Activated T-helper 17 cell treated with anti-CD3 and anti-CD28 coated beads, Interleukin-2, amount 50 U/mL, for 72 hours (primary cell): ENCODE data around the gene SRRT. TPM values are rescaled to one million over a fixed set of nuclear protein-coding genes. Genes with fewer than 3 reads are reported as not detected.

Source experiments
- ATAC-seq: fragments of 150-1000 bp; cut with Tn5 transposase; replicated peaks from 2 replicates; pipeline ENCODE4 v1.10.0; 2021; ENCODE audit warnings: mild to moderate bottlenecking, moderate library complexity
- H3K27ac Mint-ChIP-seq: one replicate; pipeline ENCODE4 v1.8.0; 2022; ENCODE audit warnings: mixed read lengths
- H3K27me3 Mint-ChIP-seq: one replicate; pipeline ENCODE4 v1.8.0; 2022; ENCODE audit warnings: mixed read lengths
- H3K36me3 Mint-ChIP-seq: one replicate; pipeline ENCODE4 v1.8.0; 2022; ENCODE audit warnings: low read depth, mild to moderate bottlenecking, mixed read lengths
- H3K4me1 Mint-ChIP-seq: one replicate; pipeline ENCODE4 v1.8.0; 2022; ENCODE audit warnings: mixed read lengths
- H3K4me3 Mint-ChIP-seq: one replicate; pipeline ENCODE4 v1.8.0; 2022; ENCODE audit warnings: mild to moderate bottlenecking, mixed read lengths
- H3K9me3 Mint-ChIP-seq: one replicate; pipeline ENCODE4 v1.8.0; 2022; ENCODE audit warnings: mixed read lengths
- total RNA-seq, 2 donors: library from RNA; stranded (reverse); gene quantifications; one replicate each; pipeline ENCODE4 v1.2.3, GENCODE V29; 2022

The SRRT gene
- total RNA-seq, 2 donors from 2014 or later = 208 to 255 TPM

DNA sequence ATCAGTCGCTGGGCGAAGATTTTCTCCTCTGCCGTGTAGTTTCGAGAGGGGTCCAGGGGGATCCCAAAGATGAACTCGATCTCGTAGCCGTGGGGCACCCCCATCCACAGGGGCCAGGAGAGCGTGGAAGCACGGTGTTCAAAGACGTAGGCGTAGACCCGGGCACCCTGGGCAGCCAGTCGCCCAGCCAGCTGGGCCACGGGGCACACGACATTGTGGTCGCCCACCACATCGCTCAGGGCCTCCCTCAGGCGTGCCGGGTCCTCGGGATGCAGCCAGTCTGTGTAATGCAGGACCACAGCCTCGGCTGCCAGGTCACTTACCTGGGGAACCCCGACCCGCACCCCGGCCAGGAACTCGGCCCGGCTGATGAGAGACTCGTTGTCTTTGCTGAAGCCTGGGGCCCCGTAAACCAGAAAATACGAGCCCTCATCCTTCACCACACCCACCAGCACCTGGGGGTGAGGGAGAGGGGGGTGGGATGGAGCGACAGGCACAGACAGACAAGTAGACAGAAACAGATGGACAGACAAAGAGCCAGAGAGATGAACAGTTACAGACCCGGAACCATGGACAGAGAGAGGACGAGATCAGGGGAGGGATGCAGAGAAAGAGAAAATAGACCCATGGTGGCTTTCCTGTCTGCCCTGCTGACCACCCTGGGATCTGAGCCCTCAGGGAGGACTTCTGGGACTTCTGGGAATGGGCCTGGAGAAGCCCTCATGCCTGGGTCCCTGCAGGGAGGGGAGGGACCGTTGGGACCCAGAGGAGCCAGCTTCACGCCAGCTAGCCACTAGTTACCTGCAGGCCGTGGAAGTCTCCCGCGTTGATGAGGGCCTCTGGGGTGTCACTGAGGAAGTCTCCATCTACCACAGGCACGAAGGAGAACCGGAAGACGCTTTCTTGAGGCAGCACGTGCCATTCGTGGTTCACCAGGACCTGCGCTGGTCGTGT lies 17.7 kb downstream of the SRRT start:
- H3K4me3 Mint-ChIP-seq = no peak overlapping the region
- H3K27ac Mint-ChIP-seq = no peak overlapping the region
- peaks cover 22% of the 10 kb centered on the region for H3K4me1 Mint-ChIP-seq
- H3K27me3 Mint-ChIP-seq = peaks cover 18% of the 10 kb centered on the region
- ATAC-seq = no peak
- H3K36me3 Mint-ChIP-seq = peaks cover 18% of the 10 kb centered on the region
- no peaks in the 10 kb centered on the region for H3K9me3 Mint-ChIP-seq

DNA sequence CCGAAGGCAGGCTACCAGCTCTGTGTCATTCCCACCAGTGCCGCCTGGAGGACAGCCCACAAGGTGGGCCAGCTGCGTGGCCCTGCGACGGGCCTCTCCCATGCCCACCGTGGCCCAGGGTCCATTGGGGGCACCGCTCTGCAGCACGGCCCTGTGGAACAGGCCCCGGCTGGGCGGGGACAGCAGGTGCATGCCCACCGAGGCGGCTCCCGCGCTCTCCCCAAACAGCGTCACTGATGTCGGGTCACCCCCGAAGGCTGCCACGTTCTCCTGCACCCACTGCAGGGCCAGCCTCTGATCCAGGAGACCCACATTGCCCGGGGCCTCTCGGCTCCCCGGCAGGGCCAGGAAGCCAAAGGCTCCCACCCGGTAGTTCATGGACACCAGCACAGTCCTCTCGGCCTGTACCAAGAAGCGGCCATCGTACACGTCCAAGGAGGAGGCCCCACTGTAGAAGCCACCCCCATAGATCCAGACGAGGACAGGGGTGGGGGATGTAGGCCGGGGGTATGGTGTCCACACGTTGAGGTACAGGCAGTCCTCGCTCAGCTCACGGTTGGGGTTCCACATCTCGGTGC lies 18.5 kb downstream of the SRRT start:
- H3K4me1 Mint-ChIP-seq = peaks cover 15% of the 10 kb centered on the region

DNA sequence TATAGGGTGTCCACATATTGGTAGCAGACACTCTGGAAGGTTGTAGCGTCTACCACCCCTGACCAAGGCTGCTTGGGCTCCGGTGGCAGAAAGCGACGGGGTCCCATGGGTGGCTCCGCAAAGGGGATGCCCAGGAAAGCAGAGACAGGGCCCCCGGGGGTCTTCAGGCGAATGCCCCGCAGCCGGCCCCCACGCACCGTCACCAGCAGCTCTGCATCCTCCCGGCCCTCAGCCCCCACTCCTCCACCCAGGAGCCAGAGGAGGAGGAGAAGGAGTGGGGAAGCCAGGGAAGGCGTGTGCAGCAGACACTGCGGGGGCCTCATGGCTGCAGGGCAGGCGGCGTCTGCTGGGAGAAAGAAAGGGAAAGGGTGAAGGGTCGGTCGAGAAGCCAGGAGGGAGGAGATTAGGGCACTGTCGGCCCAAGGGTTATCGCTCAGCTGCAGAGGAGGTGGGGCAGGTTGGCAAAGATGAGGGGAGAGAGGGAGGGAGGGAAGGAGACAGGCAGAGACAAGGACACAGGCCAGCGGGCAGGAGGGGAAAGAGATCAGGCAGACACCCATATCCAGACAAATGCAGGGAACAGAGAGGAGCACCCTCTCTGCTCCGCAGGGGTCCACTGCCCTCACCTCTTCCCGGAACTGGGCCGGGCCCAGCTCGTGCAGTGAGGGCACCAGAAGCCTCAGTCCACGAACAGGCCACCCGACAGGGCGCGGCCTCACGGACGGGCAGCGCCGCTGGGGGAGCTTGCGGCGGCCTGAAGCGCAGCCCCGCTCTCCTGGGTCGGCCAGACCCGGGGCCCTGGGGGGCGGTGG lies 19.2 kb downstream of the SRRT start:
- peaks cover 25% of the 10 kb centered on the region for H3K27me3 Mint-ChIP-seq
- H3K4me3 Mint-ChIP-seq = peak overlapping the region; percentile 33
- peaks cover 6% of the 10 kb centered on the region for H3K36me3 Mint-ChIP-seq
- ATAC-seq = no peak
- H3K27ac Mint-ChIP-seq = no peak overlapping the region
- peaks cover 12% of the 10 kb centered on the region for H3K4me1 Mint-ChIP-seq
- no peaks in the 10 kb centered on the region for H3K9me3 Mint-ChIP-seq

More for the DNA sequence above, 18.5 kb downstream of the SRRT start:
- ATAC-seq = no peak
- H3K27ac Mint-ChIP-seq = no peak overlapping the region
- peaks cover 11% of the 10 kb centered on the region for H3K36me3 Mint-ChIP-seq
- H3K4me3 Mint-ChIP-seq = peak overlapping the region; percentile 33
- no peaks in the 10 kb centered on the region for H3K9me3 Mint-ChIP-seq
- H3K27me3 Mint-ChIP-seq = peaks cover 24% of the 10 kb centered on the region

DNA sequence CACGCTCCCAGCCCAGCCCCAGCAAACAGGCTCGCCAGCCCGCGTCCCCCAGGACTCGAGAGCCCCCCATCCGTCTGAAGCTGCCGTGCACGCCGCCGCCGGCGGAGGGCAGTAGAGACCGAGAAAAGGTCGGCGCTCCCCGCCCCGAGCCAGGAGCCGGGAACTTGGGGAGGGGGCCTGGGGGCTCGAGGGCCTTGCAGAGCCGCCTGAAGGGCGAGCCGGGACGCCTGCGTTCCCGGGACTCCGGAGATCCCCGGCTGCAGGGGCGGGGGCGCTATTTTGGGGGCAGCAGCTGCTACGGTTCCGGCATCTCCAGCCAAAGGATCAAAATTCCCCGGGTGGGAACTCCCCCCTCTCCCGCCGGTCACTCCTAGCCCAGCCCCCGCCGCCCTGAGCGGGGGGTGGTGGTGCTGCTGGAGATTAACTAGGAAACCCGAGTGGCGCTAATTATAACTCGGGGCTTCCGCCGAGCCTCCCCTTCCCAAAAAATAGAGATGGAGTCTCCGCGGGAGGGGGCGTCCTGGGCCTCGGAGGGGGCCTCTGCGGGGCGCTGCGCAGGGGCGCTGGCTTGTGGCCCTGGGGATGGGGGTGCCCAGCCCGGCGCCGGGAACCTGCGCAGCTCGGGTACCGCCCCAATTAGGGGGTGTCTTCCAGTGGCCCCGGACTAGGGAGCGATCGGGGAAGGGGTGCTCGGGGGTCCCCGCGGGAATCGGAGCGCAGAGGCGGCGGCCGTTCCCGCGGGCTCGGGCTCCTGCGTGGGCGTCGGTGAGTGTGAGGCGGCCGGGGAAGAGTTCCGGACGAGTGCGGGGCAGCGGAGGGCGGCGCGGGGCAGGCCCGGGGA lies 20.2 kb downstream of the SRRT start:
- H3K27ac Mint-ChIP-seq = no peak overlapping the region

DNA sequence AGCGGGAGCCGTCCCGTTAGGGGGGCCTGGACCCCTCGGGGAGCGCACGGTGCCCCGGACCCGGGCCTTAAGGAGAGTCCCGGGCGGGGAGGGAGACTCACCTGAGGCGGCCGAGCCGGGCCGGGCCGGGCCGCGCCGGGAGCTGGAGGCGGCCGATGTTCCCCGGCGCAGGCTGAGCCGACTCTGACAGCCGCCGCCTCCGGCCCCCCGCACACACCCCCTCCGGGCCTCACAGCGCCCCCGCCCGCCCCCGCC lies 20.7 kb downstream of the SRRT start, which contains the start of gene ACHE:
Gene ACHE, minus strand, starts transcription at position 188 of the 255 bp plus-strand sequence. CDS start 1,656 bp downstream, outside the sequence.
- H3K4me1 Mint-ChIP-seq = peaks cover 6% of the 10 kb centered on the region
- no peaks in the 10 kb centered on the region for H3K9me3 Mint-ChIP-seq
- H3K27ac Mint-ChIP-seq = no peak within 1 kb of the TSS
- peaks cover 25% of the 10 kb centered on the region for H3K27me3 Mint-ChIP-seq
- H3K36me3 Mint-ChIP-seq = peaks cover 6% of the 10 kb centered on the region
- no peak for ATAC-seq
- peak within 1 kb of the TSS; percentile 78 for H3K4me3 Mint-ChIP-seq

More for the DNA sequence above, 20.2 kb downstream of the SRRT start:
- H3K9me3 Mint-ChIP-seq = no peaks in the 10 kb centered on the region
- peaks cover 25% of the 10 kb centered on the region for H3K27me3 Mint-ChIP-seq
- ATAC-seq = no peak
- H3K36me3 Mint-ChIP-seq = peaks cover 6% of the 10 kb centered on the region
- H3K4me3 Mint-ChIP-seq = no peak overlapping the region
- peaks cover 11% of the 10 kb centered on the region for H3K4me1 Mint-ChIP-seq

DNA sequence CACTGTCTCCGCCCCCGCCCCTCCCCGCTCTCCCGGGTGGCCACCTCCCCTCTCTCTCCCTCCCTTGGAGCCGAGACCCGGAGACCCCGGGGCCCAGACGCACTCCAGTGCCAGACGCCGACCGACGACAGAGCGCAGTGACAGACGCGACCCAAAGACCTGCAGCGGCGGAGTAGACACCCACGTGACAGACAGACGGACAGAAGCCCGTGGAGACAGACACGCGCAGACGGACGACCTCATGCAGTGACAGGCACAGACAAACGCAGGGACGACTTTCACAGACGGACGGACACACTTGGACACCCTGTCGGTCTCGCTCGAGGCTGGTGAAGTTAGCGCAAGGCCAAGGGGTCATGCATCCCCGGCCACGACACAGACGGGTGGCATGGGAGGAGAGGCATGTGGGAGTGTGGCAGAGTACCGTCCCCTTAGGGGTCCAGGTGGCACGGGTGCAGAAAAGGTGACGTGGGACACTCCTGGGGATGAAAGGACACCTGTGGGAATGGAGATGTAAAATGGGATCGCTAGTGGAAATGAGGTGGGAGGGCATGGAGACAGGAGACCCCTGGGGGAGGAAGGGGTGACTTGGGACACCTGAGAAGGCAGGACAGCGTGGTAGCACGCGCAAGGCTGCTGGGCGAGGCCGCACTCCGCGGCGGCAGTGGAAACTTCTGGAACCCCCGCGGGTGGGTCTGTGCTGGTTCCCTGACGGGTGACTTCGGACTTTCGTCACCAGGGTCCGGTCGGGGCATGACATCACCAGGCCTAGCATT lies 21.2 kb downstream of the SRRT start:
- H3K36me3 Mint-ChIP-seq = peaks cover 6% of the 10 kb centered on the region
- peaks cover 5% of the 10 kb centered on the region for H3K4me1 Mint-ChIP-seq
- peak overlapping the region; percentile 78 for H3K4me3 Mint-ChIP-seq
- H3K27me3 Mint-ChIP-seq = peaks cover 30% of the 10 kb centered on the region
- peak; percentile 28 for ATAC-seq
- no peak overlapping the region for H3K27ac Mint-ChIP-seq
- no peaks in the 10 kb centered on the region for H3K9me3 Mint-ChIP-seq

DNA sequence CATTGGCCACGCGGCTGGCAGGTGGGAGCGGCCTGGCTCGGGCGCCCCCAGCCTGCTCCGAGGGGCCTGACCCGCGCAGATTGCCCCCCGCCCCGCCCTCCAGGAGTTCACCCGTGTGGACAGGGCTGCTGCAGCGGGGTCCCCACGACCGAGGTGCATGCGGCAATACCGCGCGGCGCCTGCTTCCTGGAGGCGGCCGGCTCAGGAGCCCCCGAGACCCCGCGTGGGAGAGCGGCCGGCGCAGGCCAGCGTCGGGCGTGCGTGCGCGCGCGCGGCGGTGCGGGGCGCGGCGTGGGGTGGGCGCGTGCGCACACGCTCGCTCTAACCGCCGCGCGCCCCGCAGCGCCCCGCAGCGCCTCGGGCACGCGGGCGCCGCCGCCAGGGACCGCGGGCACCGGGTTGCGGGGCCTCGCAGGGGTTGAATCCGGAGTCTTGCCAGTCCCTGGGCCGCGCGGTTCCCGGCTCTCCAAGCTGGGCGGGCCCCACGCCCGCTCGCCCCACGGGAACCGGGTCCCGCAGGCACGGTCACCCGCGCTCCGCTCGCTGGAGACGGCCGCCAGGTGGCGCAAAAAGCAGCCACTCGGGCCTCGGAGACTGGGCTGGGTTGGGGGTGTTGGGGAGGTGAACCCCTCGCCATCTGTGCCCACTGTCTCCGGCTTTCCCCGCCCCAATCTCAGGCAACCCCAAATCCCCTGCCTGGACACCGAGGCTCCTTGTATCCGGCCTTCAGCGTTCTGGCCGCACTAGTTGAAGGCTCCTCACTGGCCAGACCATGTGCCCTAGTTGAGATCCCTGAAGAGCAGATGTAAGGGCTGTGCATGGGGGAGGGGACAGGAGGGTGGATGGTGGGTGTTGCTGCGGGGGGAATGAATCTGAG lies 22.1 kb downstream of the SRRT start:
- Mint-ChIP-seq H3K4me3 (peak overlapping the region; percentile 78), H3K27ac (no peak overlapping the region), H3K36me3 (peaks cover 6% of the 10 kb centered on the region), H3K4me1 (peaks cover 5% of the 10 kb centered on the region), H3K27me3 (peaks cover 26% of the 10 kb centered on the region), H3K9me3 (no peaks in the 10 kb centered on the region)
- peak; percentile 61 for ATAC-seq

DNA sequence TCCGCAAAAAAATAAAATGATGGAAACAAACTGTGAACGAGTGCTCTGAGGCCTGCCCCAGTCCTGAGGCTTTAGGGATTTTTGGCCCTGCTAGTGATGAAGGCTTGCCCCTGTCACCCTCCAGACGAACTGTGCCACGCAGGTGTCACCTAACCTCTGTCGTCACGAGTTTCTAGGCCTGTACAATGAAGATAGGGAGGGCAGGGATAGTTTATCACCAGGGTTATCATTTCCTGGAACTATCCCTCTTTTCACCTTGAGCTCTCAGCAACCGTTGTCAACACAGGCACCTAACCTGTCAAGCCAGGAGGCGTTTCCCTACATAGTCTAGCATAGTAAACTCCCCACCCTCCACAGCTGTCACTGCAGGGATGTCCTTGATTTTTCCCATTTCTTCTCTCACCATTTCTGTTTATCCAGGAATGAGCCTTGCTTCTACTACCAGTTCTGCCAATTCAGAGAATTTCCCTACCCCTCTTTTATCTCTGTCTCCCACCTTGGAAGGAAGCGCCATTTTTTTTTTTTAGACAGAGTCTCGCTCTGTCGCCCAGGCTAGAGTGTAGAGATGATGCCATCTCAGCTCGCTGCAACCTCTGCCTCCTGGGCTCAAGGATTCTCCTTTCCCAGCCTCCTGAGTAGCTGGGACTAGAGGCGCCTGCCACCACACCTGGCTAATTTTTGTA lies 23.0 kb downstream of the SRRT start:
- H3K4me3 Mint-ChIP-seq = peak overlapping the region; percentile 19
- ATAC-seq = no peak
- peaks cover 5% of the 10 kb centered on the region for H3K4me1 Mint-ChIP-seq
- no peaks in the 10 kb centered on the region for H3K9me3 Mint-ChIP-seq
- peaks cover 6% of the 10 kb centered on the region for H3K36me3 Mint-ChIP-seq
- no peak overlapping the region for H3K27ac Mint-ChIP-seq
- peaks cover 26% of the 10 kb centered on the region for H3K27me3 Mint-ChIP-seq

DNA sequence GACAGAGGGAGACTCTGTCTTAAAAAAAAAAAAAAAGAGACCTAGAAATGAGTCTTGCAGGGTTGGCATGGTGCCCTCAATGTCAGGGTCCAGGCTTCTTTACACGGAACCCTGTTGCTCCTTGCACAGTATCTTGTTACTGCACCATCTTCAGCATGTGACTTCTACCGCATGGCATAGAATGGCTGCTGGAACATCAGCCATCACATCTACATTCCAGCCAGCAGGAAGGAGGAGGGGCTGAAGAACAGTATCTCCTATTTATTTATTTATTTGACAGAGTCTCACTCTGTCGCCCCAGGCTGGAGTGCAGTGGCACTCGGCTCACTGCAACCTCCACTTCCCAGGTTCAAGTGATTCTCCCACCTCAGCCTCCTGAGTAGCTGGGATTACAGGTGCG lies 24.5 kb downstream of the SRRT start:
- H3K27me3 Mint-ChIP-seq = peaks cover 25% of the 10 kb centered on the region
- no peaks in the 10 kb centered on the region for H3K9me3 Mint-ChIP-seq
- no peak for ATAC-seq

DNA sequence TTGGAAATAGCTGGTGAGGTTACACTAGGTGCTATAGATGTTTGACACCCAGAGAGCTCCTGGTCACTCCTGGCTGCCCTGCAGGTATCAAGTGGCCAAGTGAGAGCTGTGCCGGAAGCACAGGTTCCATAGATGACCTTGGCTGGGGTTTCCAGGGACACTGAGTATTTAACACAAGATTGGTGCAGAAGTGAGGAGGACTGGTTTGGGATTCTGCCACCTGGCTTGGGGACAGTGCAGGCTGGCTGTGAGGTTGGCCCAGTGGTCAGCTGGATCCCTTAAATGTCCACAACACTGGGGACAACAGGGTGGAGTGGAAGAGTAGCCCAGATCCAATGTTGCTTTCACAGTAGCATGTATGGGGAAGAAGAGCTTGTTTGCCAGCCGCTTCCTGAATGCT lies 26.1 kb downstream of the SRRT start:
- H3K4me1 Mint-ChIP-seq = peaks cover 4% of the 10 kb centered on the region
- H3K4me3 Mint-ChIP-seq = no peak overlapping the region
- no peak overlapping the region for H3K27ac Mint-ChIP-seq
- peaks cover 23% of the 10 kb centered on the region for H3K27me3 Mint-ChIP-seq
- H3K36me3 Mint-ChIP-seq = peaks cover 4% of the 10 kb centered on the region
- no peak for ATAC-seq
- no peaks in the 10 kb centered on the region for H3K9me3 Mint-ChIP-seq

More for the DNA sequence above, 24.5 kb downstream of the SRRT start:
- H3K4me3 Mint-ChIP-seq = no peak overlapping the region
- H3K36me3 Mint-ChIP-seq = peaks cover 6% of the 10 kb centered on the region
- peaks cover 5% of the 10 kb centered on the region for H3K4me1 Mint-ChIP-seq
- no peak overlapping the region for H3K27ac Mint-ChIP-seq

DNA sequence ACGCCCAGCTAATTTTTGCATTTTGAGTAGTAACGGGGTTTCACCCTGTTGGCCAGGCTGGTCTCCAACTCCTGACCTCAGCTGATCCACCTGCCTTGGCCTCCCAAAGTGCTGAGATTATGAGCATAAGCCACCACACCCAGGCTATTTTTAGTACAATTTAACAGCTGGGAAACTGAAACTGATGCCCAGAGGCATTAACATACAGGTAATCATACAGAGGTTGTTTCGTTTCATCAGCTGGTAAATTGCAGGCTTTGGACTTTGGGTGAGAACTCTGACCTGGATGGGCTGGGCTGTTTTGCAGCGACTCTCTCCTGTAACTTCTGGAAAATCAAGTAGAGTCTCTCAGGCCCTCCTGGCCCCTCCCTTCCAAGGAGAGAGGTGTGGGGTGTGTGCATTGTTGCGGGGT lies 27.0 kb downstream of the SRRT start:
- H3K9me3 Mint-ChIP-seq = no peaks in the 10 kb centered on the region
- ATAC-seq = no peak
- no peaks in the 10 kb centered on the region for H3K4me1 Mint-ChIP-seq
- H3K36me3 Mint-ChIP-seq = no peaks in the 10 kb centered on the region
- H3K27me3 Mint-ChIP-seq = peaks cover 18% of the 10 kb centered on the region
- no peak overlapping the region for H3K4me3 Mint-ChIP-seq
- H3K27ac Mint-ChIP-seq = no peak overlapping the region

DNA sequence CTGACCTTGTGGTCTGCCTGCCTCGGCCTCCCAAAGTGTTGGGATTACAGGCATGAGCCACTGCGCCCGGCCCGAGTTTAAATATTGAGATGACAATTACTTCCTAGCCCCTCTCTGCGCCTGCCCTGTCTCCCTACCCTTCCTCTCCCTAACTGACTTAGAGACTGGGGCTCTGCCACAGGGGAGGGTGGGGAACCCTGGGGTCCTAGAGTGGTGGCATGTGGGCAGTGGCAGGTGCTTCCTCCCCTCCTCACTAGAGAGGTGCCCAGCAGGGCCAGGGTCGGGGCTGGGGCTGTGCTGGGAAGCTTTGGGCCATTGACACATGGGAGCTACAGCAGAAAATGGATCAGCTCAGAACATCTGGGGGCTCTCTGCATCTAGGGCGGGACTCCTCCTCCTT lies 27.7 kb downstream of the SRRT start:
- H3K4me1 Mint-ChIP-seq = no peaks in the 10 kb centered on the region
- no peak overlapping the region for H3K4me3 Mint-ChIP-seq
- no peaks in the 10 kb centered on the region for H3K9me3 Mint-ChIP-seq
- no peaks in the 10 kb centered on the region for H3K36me3 Mint-ChIP-seq
- no peak overlapping the region for H3K27ac Mint-ChIP-seq
- H3K27me3 Mint-ChIP-seq = peaks cover 15% of the 10 kb centered on the region
- ATAC-seq = no peak
